Transverse colon (tissue), 4 donors: ENCODE results near the gene EVI5L. TPM values are rescaled to one million over a fixed set of nuclear protein-coding genes. Genes with fewer than 3 reads are reported as not detected.
A peak's percentile ranks its signal among the peaks of the same experiment; 100 is the strongest.

Experiments
- DNase-seq: peaks from one replicate; pipeline ENCODE4 v3.0.0-alpha.2; 2019
- H3K27ac ChIP-seq, 4 donors: fragments of 200-600 bp; sonication (generic); 2 replicates each; pipeline ENCODE4 v1.5.1; 2016 to 2018; ENCODE audit warnings: inconsistent platforms in 4 of 4
- H3K27me3 ChIP-seq: fragments of 200-600 bp; sonication (generic); 2 replicates; pipeline ENCODE4 v1.5.1; 2017; ENCODE audit warnings: inconsistent platforms
- H3K36me3 ChIP-seq, 4 donors: fragments of 200-600 bp; sonication (generic); 2 replicates each; pipeline ENCODE4 v1.5.1; 2017 to 2019; ENCODE audit warnings: inconsistent platforms in 4 of 4
- H3K4me1 ChIP-seq, 4 donors: fragments of 200-600 bp; sonication (generic); 2 replicates each; pipeline ENCODE4 v1.5.1; 2017 to 2020; ENCODE audit warnings: inconsistent platforms in 4 of 4
- H3K4me3 ChIP-seq, 4 donors: fragments of 200-600 bp; sonication (generic); 1 replicate in 1 of 4; 2 replicates in 3 of 4; pipeline versions ENCODE4 v1.5.1 to v1.6.1; 2017 to 2019; ENCODE audit warnings: inconsistent platforms in 4 of 4
- H3K9me3 ChIP-seq, 2 donors: fragments of 200-600 bp; sonication (generic); 2 replicates each; pipeline ENCODE4 v1.5.1; 2017 to 2019; ENCODE audit warnings: inconsistent platforms in 2 of 2
- EP300 ChIP-seq: sonication (generic); formaldehyde crosslinking; IDR thresholded peaks from one replicate; pipeline ENCODE4 v1.6.1; 2017; ENCODE audit warnings: antibody characterized with exemption, low read depth
- POLR2A ChIP-seq: fragments of 450-650 bp; IDR thresholded peaks from one replicate; pipeline ENCODE4 v1.6.1; 2016; ENCODE audit warnings: antibody characterized with exemption, mild to moderate bottlenecking, moderate library complexity
- POLR2AphosphoS5 ChIP-seq, 3 donors: sonication (generic); formaldehyde crosslinking; IDR thresholded peaks; one replicate each; pipeline ENCODE4 v1.6.1; 2016; ENCODE audit warnings: antibody characterized with exemption in 3 of 3
- WGBS, 2 donors: methylation state at CpG; one replicate each; pipeline ENCODE4 v1.1.5; 2018; ENCODE audit warnings: low coverage in 1 of 2; 5-methylcytosine and 5-hydroxymethylcytosine counted together
- in situ Hi-C, 4 donors: fragments of 200-750 bp; cut with MboI; loops; one replicate each; pipeline versions ENCODE4 v1.15.0 to v1.15.1; 2017; ENCODE audit warnings: low sequenced_read_pairs in 3 of 4, low pct_ligation_motif_present in 1 of 4, low pct_unique_long_range_greater_than_20kb in 1 of 4
- intact Hi-C: fragments of 100-400 bp; cut with DNase I; formaldehyde crosslinking; loops from one replicate; pipeline ENCODE4 v1.15.1; 2023; ENCODE audit warnings: low total_unique reads
- total RNA-seq, 4 donors: library from RNA; depleted of rRNA; stranded (reverse); fragments of >200 nt; gene quantifications; one replicate each; pipeline ENCODE4 v1.1.0, GENCODE V29; 2016
- TF ChIP-seq, protein P1 (sequence below), 5 experiments: fragments of 200-600 bp in 3 of 5; fragments of 450-650 bp in 2 of 5; sonication (generic) in 3 of 5; IDR thresholded peaks; 1 replicate in 2 of 5; 2 replicates in 3 of 5; pipeline ENCODE4 v1.5.1; 2016 to 2017; ENCODE audit warnings: antibody characterized with exemption in 5 of 5, inconsistent platforms in 3 of 5, mild to moderate bottlenecking in 2 of 5, moderate library complexity in 1 of 5

EVI5L gene
- total RNA-seq, 4 donors from 2014 or later = 8.5 to 65.8 (median 15.0) TPM

DNA sequence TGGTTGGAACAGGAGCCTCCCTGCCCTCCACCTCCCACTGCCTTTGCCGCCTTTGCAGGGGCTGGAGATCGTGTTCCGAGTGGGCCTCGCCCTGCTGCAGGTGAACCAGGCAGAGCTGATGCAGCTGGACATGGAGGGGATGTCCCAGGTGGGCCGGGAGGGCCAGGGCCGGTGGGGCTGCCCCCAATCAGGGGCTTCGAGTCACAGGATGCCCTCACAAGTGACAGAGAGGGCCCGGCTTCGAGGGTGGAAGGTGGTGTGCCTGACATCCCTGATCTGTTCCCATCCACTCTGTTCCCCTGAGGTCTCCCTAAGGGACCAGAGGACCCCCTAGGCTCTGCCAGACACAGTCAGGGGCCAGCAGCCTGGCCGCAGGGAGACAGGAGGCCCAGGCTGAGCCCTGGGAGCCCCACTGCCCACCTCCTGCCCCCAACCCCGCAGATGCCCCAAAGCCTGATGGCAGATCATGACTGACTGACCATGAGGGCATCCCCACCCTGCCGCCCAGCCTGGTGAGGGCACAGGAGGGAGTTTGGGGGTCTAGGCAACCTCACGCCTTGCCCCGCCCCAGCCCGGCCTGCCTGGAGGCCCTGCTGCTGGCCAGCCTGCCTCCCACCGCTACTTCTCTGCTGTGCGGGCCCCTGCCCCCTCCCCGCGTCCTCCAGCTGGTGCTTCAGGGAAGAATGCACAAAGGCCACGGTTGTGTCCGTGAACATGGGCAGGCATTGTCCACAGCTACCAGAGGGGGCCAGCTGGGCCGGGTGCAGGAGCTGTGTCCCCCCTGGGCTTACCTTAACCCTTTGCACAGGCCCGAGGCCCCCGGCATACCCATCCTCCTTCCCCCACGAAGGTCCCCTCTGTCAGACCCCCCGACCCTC is 21.8 kb downstream of the EVI5L start:
- TF ChIP-seq POLR2AphosphoS5 (IDR thresholded peaks at IDR 0.05) = no peak
- TF ChIP-seq, protein P1, sequence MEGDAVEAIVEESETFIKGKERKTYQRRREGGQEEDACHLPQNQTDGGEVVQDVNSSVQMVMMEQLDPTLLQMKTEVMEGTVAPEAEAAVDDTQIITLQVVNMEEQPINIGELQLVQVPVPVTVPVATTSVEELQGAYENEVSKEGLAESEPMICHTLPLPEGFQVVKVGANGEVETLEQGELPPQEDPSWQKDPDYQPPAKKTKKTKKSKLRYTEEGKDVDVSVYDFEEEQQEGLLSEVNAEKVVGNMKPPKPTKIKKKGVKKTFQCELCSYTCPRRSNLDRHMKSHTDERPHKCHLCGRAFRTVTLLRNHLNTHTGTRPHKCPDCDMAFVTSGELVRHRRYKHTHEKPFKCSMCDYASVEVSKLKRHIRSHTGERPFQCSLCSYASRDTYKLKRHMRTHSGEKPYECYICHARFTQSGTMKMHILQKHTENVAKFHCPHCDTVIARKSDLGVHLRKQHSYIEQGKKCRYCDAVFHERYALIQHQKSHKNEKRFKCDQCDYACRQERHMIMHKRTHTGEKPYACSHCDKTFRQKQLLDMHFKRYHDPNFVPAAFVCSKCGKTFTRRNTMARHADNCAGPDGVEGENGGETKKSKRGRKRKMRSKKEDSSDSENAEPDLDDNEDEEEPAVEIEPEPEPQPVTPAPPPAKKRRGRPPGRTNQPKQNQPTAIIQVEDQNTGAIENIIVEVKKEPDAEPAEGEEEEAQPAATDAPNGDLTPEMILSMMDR (IDR thresholded peaks at IDR 0.05) = no peak
- TF ChIP-seq EP300 = no peak
- TF ChIP-seq POLR2A = no peak
- H3K27ac ChIP-seq = no peak overlapping the region
- peaks cover 0 to 8% (median 3%) of the 10 kb centered on the region in 4 donors for H3K4me1 ChIP-seq
- no peaks in the 10 kb centered on the region for H3K9me3 ChIP-seq
- in situ Hi-C loops (no loop called here), intact Hi-C loops (no loop called here)
- DNase-seq = no peak
- 86% methylated on average over 26 of the region's 26 CpGs; no CpG with 5 or more reads in 1 of the 2 donors for WGBS, 2 donors
- no peaks in the 10 kb centered on the region for H3K27me3 ChIP-seq
- H3K4me3 ChIP-seq = no peak overlapping the region
- H3K36me3 ChIP-seq = no peaks in the 10 kb centered on the region

DNA sequence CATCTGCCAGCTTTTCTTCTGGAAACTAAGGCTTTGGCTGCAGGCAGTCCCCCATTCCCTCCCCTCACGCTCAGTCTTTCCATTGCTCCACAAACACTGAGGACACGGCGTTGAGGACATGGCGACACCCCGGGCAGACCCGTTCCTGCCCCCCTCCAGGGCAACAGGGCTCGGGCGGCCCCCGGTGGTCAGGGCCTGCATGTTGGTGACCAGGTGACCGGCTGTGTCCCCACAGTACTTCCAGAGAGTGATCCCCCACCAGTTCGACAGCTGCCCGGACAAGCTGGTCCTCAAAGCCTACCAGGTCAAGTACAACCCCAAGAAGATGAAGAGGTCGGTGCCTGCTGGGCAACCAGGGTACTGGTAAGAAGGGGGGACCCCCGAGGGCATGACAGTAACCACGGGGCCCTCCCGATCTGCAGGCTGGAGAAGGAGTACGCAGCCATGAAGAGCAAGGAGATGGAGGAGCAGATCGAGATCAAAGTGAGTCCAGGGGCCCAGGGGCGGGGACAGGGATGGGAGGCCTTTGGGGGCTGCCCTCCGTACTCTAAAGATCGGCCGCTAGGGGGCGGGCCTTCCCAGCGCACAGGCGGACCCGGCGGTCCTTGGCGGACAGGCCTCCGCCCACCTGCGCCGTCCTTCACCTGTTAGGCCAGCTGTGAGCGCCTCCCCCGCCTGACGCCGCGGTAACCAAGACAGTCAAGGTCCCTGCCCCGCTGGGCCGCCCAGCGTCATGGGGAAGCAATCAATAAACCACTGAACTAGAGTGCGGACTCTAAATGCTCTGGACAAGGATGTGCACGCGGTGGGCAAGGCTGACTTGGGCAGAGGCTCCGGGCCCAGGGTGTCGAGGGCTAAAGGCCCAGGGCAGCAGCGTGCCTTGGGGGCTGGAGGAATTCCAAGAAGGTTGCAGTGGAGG is 23.1 kb downstream of the EVI5L start:
- in situ Hi-C loops (no loop called here), intact Hi-C loops (no loop called here)
- peak; percentile 86 for DNase-seq
- H3K4me3 ChIP-seq = no peak overlapping the region
- WGBS, 2 donors = 27 to 52% methylated on average over 5 to 40 of the region's 45 CpGs
- H3K9me3 ChIP-seq = no peaks in the 10 kb centered on the region
- H3K27me3 ChIP-seq = peaks cover 7% of the 10 kb centered on the region
- H3K27ac ChIP-seq = peak overlapping the region in 2 of 4 donors; percentile 26 to 63
- H3K36me3 ChIP-seq = no peaks in the 10 kb centered on the region
- peaks cover 3 to 8% (median 5%) of the 10 kb centered on the region in 4 donors for H3K4me1 ChIP-seq
- peak; percentile 26 for TF ChIP-seq POLR2A
- TF ChIP-seq, protein P1 (IDR thresholded peaks at IDR 0.05) = peak; percentile 74 to 92 (median 85)
- TF ChIP-seq POLR2AphosphoS5 (IDR thresholded peaks at IDR 0.05) = no peak

GRCh38 chr19:7853770-7854128 is 23.7 kb downstream of the EVI5L start:
- H3K4me3 ChIP-seq = no peak overlapping the region
- intact Hi-C loops = no loop called here
- H3K4me1 ChIP-seq = peaks cover 4 to 8% (median 6%) of the 10 kb centered on the region in 4 donors
- WGBS, 2 donors = 40 to 53% methylated on average over 2 to 12 of the region's 12 CpGs
- no peaks in the 10 kb centered on the region for H3K36me3 ChIP-seq
- TF ChIP-seq, protein P1 (IDR thresholded peaks at IDR 0.05) = no peak
- TF ChIP-seq POLR2AphosphoS5 (IDR thresholded peaks at IDR 0.05) (no peak), POLR2A (peak; percentile 4), EP300 (no peak)
- no peak for DNase-seq
- no peaks in the 10 kb centered on the region for H3K9me3 ChIP-seq
- H3K27ac ChIP-seq = peak overlapping the region in 2 of 4 donors; percentile 26 to 63
- in situ Hi-C loops = no loop called here
- H3K27me3 ChIP-seq = peaks cover 7% of the 10 kb centered on the region
